Adrenal gland (tissue), 5 donors: Measurements from ENCODE around the gene TTLL1.
A peak's percentile ranks its signal among the peaks of the same experiment; 100 is the strongest.

Source experiments
- CTCF ChIP-seq, 6 experiments: fragments of 450-650 bp in 4 of 6; fragments of 200-600 bp in 2 of 6; sonication (generic) in 1 of 6; IDR thresholded peaks; 1 replicate in 5 of 6; 2 replicates in 1 of 6; pipeline versions ENCODE4 v1.5.1 to v1.8.0; 2016 to 2021; ENCODE audit warnings: antibody characterized with exemption in 6 of 6, mild to moderate bottlenecking in 2 of 6, moderate library complexity in 1 of 6
- POLR2A ChIP-seq, 2 donors: fragments of 450-650 bp; IDR thresholded peaks; one replicate each; pipeline ENCODE4 v1.6.1; 2017; ENCODE audit warnings: antibody characterized with exemption in 2 of 2, mild to moderate bottlenecking in 2 of 2, moderate library complexity in 1 of 2
- donor health status: DM: no; HTN: no; CAD: no.

- no peak for TF ChIP-seq POLR2A (IDR thresholded peaks at IDR 0.05)
- TF ChIP-seq CTCF (IDR thresholded peaks at IDR 0.05), result peak; percentile 10 to 52 (median 41)
Observed at GRCh38 chr22:43060183-43060582, 29.0 kb downstream of the TTLL1 start.
